ENCODE measurements around the gene YRDC. TPM values are rescaled to one million over a fixed set of nuclear protein-coding genes. Genes with fewer than 3 reads are reported as not detected.

YRDC gene
- total RNA-seq, 4 donors from 2014 or later: 26.7 to 33.9 (median 27.9) TPM

GRCh38 chr1:37849480-37849879 is 41.5 kb upstream of the YRDC start:
- H3K4me3 ChIP-seq (ENCODE audit: low read depth, poor library complexity, severe bottlenecking): no peak overlapping the region
- TF ChIP-seq CTCF (IDR thresholded peaks at IDR 0.05): no peak
- no peak for TF ChIP-seq POLR2A (IDR thresholded peaks at IDR 0.05)
- intact Hi-C loops (cut with DNase I; ENCODE audit: low total_unique reads): loop anchor here (10.0 kb wide), 1 partner anchor 1875 kb away; no protein-coding TSS in a partner anchor
- DNase-seq (ENCODE audit: low spot score in 2 of 2): no peak
- 80 to 85% methylated on average over 3 of the region's 3 CpGs for WGBS, 2 donors

GRCh38 chr1:37846647-37847339 is 38.8 kb upstream of the YRDC start:
- no peak overlapping the region for H3K4me3 ChIP-seq (ENCODE audit: low read depth, poor library complexity, severe bottlenecking)
- TF ChIP-seq CTCF (IDR thresholded peaks at IDR 0.05): no peak
- no peak for TF ChIP-seq POLR2A (IDR thresholded peaks at IDR 0.05)
- intact Hi-C loops (cut with DNase I; ENCODE audit: low total_unique reads): loop anchor here (10.0 kb wide), 1 partner anchor 1878 kb away; no protein-coding TSS in a partner anchor
- DNase-seq (ENCODE audit: low spot score in 2 of 2): no peak
- WGBS, 2 donors: 80 to 87% methylated on average over 4 of the region's 4 CpGs

GRCh38 chr1:37845786-37846185 is 37.8 kb upstream of the YRDC start:
- WGBS, 2 donors: 72 to 78% methylated on average over 3 of the region's 3 CpGs
- no peak overlapping the region for H3K4me3 ChIP-seq (ENCODE audit: low read depth, poor library complexity, severe bottlenecking)
- DNase-seq (ENCODE audit: low spot score in 2 of 2): no peak
- TF ChIP-seq POLR2A (IDR thresholded peaks at IDR 0.05) (no peak), CTCF (IDR thresholded peaks at IDR 0.05) (no peak)
- intact Hi-C loops (cut with DNase I; ENCODE audit: low total_unique reads): loop anchor here (10.0 kb wide), 1 partner anchor 1879 kb away; no protein-coding TSS in a partner anchor

- H3K4me3 ChIP-seq (ENCODE audit: low read depth, poor library complexity, severe bottlenecking): no peak overlapping the region
- intact Hi-C loops (cut with DNase I; ENCODE audit: low total_unique reads): loop anchor here (10.0 kb wide), 1 partner anchor 1880 kb away; no protein-coding TSS in a partner anchor
- TF ChIP-seq CTCF (IDR thresholded peaks at IDR 0.05) (no peak), POLR2A (IDR thresholded peaks at IDR 0.05) (no peak)
- WGBS, 2 donors: 94 to 96% methylated on average over 5 of the region's 5 CpGs
- DNase-seq (ENCODE audit: low spot score in 2 of 2): no peak
Observed at GRCh38 chr1:37845049-37845646, 37.1 kb upstream of the YRDC start.

- DNase-seq (ENCODE audit: low spot score in 2 of 2): no peak
- intact Hi-C loops (cut with DNase I; ENCODE audit: low total_unique reads): loop anchor here (10.0 kb wide), 1 partner anchor 1880 kb away; no protein-coding TSS in a partner anchor
- TF ChIP-seq CTCF (IDR thresholded peaks at IDR 0.05): no peak
- TF ChIP-seq POLR2A (IDR thresholded peaks at IDR 0.05): no peak
- no peak overlapping the region for H3K4me3 ChIP-seq (ENCODE audit: low read depth, poor library complexity, severe bottlenecking)
Observed at GRCh38 chr1:37844536-37844935, 36.5 kb upstream of the YRDC start.

Data from lower leg skin (tissue), 4 donors.